A549 (cell line): ENCODE measurements around the gene SCRN2.

ENCODE experiments used
- CBX2 ChIP-seq: fragments of 200-600 bp; sonication (generic); IDR thresholded peaks from 2 replicates; pipeline ENCODE4 v1.6.1; 2016; ENCODE audit warnings: low read depth, mild to moderate bottlenecking, borderline replicate concordance
- CTCF ChIP-seq: fragments of >200 bp; sonication (Bioruptor Twin); formaldehyde crosslinking; IDR thresholded peaks from 3 replicates; pipeline ENCODE4 v1.5.1; 2016
- EP300 ChIP-seq, 2 experiments: fragments of >200 bp; sonication (Bioruptor Twin); formaldehyde crosslinking; IDR thresholded peaks; 2 replicates in 1 of 2; 3 replicates in 1 of 2; pipeline ENCODE4 v1.6.1; 2016 to 2017
- HDAC2 ChIP-seq: fragments of 200-600 bp; sonication (generic); IDR thresholded peaks from 2 replicates; pipeline ENCODE4 v1.6.1; 2016
- KDM1A ChIP-seq: fragments of 200-600 bp; sonication (generic); IDR thresholded peaks from 2 replicates; pipeline ENCODE4 v1.6.1; 2016; ENCODE audit warnings: low read depth, mild to moderate bottlenecking
- NFE2L2 ChIP-seq: fragments of 150-350 bp; conservative IDR thresholded peaks from 2 replicates; pipeline ENCODE4 v1.6.1; 2014; ENCODE audit warnings: low read length
- POLR2A ChIP-seq: IDR thresholded peaks from 2 replicates; pipeline ENCODE4 v1.6.1; 2012; ENCODE audit warnings: mild to moderate bottlenecking, low read length
- RAD21 ChIP-seq, 2 experiments: fragments of >200 bp in 1 of 2; sonication (Bioruptor Twin) in 1 of 2; formaldehyde crosslinking in 1 of 2; IDR thresholded peaks in 1 of 2; conservative IDR thresholded peaks in 1 of 2; 2 replicates in 1 of 2; 3 replicates in 1 of 2; pipeline ENCODE4 v1.6.1; 2012 to 2018; ENCODE audit warnings: inconsistent platforms in 1 of 2
- RCOR1 ChIP-seq: fragments of 150-350 bp; IDR thresholded peaks from 2 replicates; pipeline ENCODE4 v1.6.1; 2014; ENCODE audit warnings: antibody characterized with exemption, low read length, low read depth
- RFX5 ChIP-seq: fragments of 450-650 bp; IDR thresholded peaks from 2 replicates; pipeline ENCODE4 v1.7.1; 2014; ENCODE audit warnings: antibody characterized with exemption, mild to moderate bottlenecking, moderate library complexity

GRCh38 chr17:47803201-47803600 is 37.9 kb downstream of the SCRN2 start:
- TF ChIP-seq CTCF (no peak), RCOR1 (no peak), CBX2 (no peak), RAD21 (conservative IDR thresholded peaks at IDR 0.05 in 1 of 2, IDR thresholded peaks at IDR 0.05 in 1 of 2) (no peak), EP300 (IDR thresholded peaks at IDR 0.05) (no peak), RFX5 (no peak), POLR2A (no peak), HDAC2 (no peak), KDM1A (no peak), NFE2L2 (no peak)
